Activated naive CD4-positive, alpha-beta T cell treated with anti-CD3 and anti-CD28 coated beads, Interleukin-2, amount 10 ng/mL, durations not matched to agents 7 days and 5 days (primary cell): Measurements from ENCODE around the gene THSD8.
"Not testable (repeated sequence)": the region's sequence is repeated elsewhere in the genome, so short reads cannot be mapped to it uniquely, and the experiment has no call there.

Source experiments
- CTCF ChIA-PET: fragments of 350-600 bp; sonication (Branson Sonifier 250); formaldehyde crosslinking; loops from one replicate; lab custom pipeline; 2021; ENCODE audit warnings: antibody characterized with exemption; lab: Charles Lee
- DNase-seq: peaks from one replicate; pipeline ENCODE4 v3.0.0-alpha.2; 2020
- H3K27ac Mint-ChIP-seq: one replicate; pipeline ENCODE4 v1.8.0; 2021; ENCODE audit warnings: mild to moderate bottlenecking, moderate library complexity, mixed read lengths
- H3K27me3 Mint-ChIP-seq: one replicate; pipeline ENCODE4 v1.8.0; 2021; ENCODE audit warnings: mild to moderate bottlenecking, mixed read lengths
- H3K36me3 Mint-ChIP-seq: one replicate; pipeline ENCODE4 v1.8.0; 2021; ENCODE audit warnings: mixed read lengths
- H3K4me1 Mint-ChIP-seq: one replicate; pipeline ENCODE4 v1.8.0; 2021; ENCODE audit warnings: mixed read lengths
- H3K4me3 Mint-ChIP-seq: one replicate; pipeline ENCODE4 v1.8.0; 2021; ENCODE audit warnings: mild to moderate bottlenecking, moderate library complexity, mixed read lengths
- H3K9me3 Mint-ChIP-seq: one replicate; pipeline ENCODE4 v1.8.0; 2021; ENCODE audit warnings: mixed read lengths

The THSD8 gene

DNA sequence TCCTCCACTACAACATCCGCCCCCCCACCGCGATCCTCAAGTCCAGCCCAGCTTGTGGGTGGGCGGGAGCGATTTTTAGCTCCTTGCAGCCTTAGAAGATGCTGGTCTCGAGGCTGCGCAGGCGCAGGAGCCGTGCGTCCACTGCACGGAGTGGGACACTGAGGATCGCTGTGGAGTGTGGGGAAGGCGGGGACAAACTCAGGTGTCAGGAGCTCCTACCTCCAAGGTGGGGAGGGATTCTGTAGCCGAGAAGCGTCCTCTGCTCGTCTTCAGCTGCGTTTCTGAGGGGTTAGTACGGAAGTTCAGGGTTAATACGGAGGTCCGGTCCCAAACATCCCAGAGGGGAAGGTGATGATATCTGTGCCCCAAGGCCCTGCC is 32.7 kb downstream of the THSD8 start, which contains the start of gene RTBDN:
Gene RTBDN, minus strand, starts transcription at position 14 of the 378 bp plus-strand sequence. CDS start 4,600 bp downstream, outside the sequence.
- DNase-seq = no peak
- Mint-ChIP-seq H3K27ac (no peak within 1 kb of the TSS), H3K4me3 (peak within 1 kb of the TSS; percentile 41), H3K27me3 (peaks cover 99% of the 10 kb centered on the region), H3K4me1 (peaks cover 27% of the 10 kb centered on the region), H3K9me3 (no peaks in the 10 kb centered on the region), H3K36me3 (no peaks in the 10 kb centered on the region)
- CTCF ChIA-PET = interaction anchor here (0.9 to 2.1 kb wide), 5 partner anchors 13 to 131 kb away, joined by 3 to 6 read pairs (median 4); partner anchors contain the start of genes PRDX2 and THSD8

DNA sequence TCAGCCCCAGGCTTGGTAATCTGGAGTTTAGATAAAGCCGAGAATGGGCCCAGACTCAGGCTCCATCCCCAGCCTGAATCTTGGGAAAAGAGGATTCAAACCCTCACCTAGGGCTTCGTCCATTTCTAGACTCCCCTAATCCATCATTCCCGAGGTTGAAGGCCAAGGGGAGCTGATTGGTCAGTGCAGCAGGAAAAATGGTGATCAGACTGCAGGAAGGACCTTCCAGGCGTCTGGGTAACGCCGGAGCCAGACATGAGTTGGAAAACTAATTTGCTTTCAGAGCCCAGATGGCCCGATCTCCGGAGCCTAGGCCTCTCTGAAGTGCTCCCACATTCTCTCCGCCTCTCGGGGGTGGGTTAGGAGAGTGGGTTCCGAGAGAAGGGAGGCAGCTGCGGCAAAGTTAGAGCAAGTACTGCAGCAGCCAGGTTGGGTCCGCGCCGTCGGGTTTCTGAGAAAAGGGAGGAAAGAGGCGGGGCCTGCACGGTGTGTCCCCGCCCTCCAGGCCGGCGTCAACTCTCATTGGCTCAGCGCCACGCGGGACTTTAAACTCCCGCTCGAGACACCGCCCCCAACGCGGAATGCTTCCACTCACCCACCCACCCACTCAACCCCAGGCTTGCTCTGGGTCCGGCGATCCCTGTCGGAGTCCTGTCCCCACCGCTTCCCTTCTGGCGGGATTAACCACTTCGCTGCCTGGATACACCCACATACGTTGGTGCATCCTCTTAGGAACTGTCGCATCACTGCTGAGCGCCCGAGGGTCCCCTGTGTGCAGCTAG is 33.3 kb downstream of the THSD8 start:
- no peak overlapping the region for H3K4me3 Mint-ChIP-seq
- H3K27me3 Mint-ChIP-seq = peaks cover 99% of the 10 kb centered on the region
- H3K4me1 Mint-ChIP-seq = peaks cover 29% of the 10 kb centered on the region
- no peaks in the 10 kb centered on the region for H3K9me3 Mint-ChIP-seq
- CTCF ChIA-PET = interaction anchor here (1.0 to 2.1 kb wide), 4 partner anchors 12 to 130 kb away, joined by 3 to 6 read pairs (median 4); partner anchors contain the start of genes PRDX2 and THSD8
- no peaks in the 10 kb centered on the region for H3K36me3 Mint-ChIP-seq
- DNase-seq = peak; percentile 46
- no peak overlapping the region for H3K27ac Mint-ChIP-seq

DNA sequence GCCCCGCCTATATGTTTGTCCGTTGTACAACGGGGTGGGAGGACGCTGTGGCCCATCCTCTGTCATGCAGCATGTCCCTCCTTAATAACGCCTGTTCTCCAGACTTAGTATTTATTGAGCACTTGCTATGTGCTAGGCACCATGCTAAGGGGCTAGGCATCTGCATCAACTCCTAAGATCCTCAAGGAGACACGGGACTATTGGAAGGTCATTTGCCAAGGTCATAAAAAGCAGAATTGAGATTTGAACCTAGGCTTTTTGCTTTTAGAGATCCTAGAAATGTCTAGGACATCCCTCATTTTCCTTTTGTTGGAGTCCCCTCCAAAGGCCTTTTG is 34.6 kb downstream of the THSD8 start:
- CTCF ChIA-PET = interaction anchor here (1.3 to 1.4 kb wide), 3 partner anchors 10 to 71 kb away, joined by 3 to 9 read pairs (median 9); partner anchors contain the start of gene RNASEH2A

GRCh38 chr19:12837225-12837624 is 35.4 kb downstream of the THSD8 start:
- Mint-ChIP-seq H3K27ac (no peak overlapping the region), H3K36me3 (no peaks in the 10 kb centered on the region), H3K27me3 (peaks cover 100% of the 10 kb centered on the region), H3K4me3 (no peak overlapping the region), H3K9me3 (no peaks in the 10 kb centered on the region), H3K4me1 (peaks cover 43% of the 10 kb centered on the region)
- CTCF ChIA-PET = interaction anchor here (0.7 to 1.4 kb wide), 8 partner anchors 9 to 74 kb away, joined by 3 to 9 read pairs (median 3); partner anchors contain the start of genes DNASE2 and RNASEH2A
- DNase-seq = no peak

More for the DNA sequence above, 34.6 kb downstream of the THSD8 start:
- no peak overlapping the region for H3K27ac Mint-ChIP-seq
- no peak for DNase-seq
- H3K27me3 Mint-ChIP-seq = peaks cover 100% of the 10 kb centered on the region
- H3K4me1 Mint-ChIP-seq = peaks cover 41% of the 10 kb centered on the region
- no peaks in the 10 kb centered on the region for H3K9me3 Mint-ChIP-seq
- H3K4me3 Mint-ChIP-seq = no peak overlapping the region
- no peaks in the 10 kb centered on the region for H3K36me3 Mint-ChIP-seq

GRCh38 chr19:12838182-12838885 is 36.5 kb downstream of the THSD8 start, which contains the start of gene MAST1:
MAST1 (plus strand) TSS chr19:12838515; CDS start chr19:12838573, 58 bp downstream.
- CTCF ChIA-PET = interaction anchor here (0.6 kb wide), 1 partner anchor 70 kb away, joined by 3 read pairs; no protein-coding TSS in a partner anchor
- no peak within 1 kb of the TSS for H3K27ac Mint-ChIP-seq
- peaks cover 98% of the 10 kb centered on the region for H3K27me3 Mint-ChIP-seq
- peak; percentile 69 for DNase-seq
- peaks cover 37% of the 10 kb centered on the region for H3K4me1 Mint-ChIP-seq
- no peaks in the 10 kb centered on the region for H3K36me3 Mint-ChIP-seq
- H3K4me3 Mint-ChIP-seq = peak within 1 kb of the TSS; percentile 50
- H3K9me3 Mint-ChIP-seq = no peaks in the 10 kb centered on the region

DNA sequence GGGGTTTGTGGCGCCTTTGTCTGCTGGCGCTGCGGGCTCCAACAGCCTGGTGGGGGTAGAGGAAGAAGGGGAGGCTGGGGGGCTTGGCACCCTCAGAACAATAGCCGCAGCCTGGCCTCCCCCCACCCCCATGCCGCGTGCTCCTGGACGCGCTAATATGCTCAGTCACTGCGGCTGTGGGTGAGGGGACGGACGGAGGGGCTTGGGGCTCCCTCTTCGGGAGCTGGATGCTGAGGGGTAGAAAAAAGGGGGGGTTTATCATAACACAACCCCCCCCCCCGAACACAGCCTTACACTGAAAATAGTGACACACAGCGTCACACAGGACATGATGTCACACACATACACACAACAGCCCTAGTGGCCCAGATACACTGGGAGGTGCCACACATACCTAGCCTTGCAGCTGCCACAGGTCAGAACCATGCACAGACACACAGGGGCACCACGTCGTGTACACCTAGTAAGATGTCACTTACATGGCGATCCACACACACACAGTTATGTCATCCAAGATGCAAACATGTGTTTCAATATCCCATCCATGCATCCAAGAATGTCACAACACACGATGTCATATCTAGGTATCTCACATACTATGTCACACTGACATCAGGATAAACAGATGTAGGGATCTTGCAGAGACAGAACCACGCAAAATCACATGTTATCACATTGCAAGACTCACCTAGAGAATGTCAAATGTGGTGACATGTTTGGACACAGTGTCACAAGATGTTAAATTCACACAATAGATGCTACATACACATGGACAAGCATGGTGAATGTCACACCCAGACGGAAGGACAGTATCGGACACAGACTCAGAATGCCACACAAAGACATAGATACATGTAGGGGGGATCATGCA is 37.3 kb downstream of the THSD8 start:
- Mint-ChIP-seq H3K27me3 (peaks cover 98% of the 10 kb centered on the region), H3K4me3 (peak overlapping the region; percentile 31), H3K27ac (no peak overlapping the region), H3K9me3 (no peaks in the 10 kb centered on the region), H3K36me3 (no peaks in the 10 kb centered on the region), H3K4me1 (peaks cover 35% of the 10 kb centered on the region)
- CTCF ChIA-PET = interaction anchor here (0.6 to 1.2 kb wide), 2 partner anchors 66 to 71 kb away, joined by 3 read pairs; no protein-coding TSS in a partner anchor
- peak; percentile 44 for DNase-seq

GRCh38 chr19:12840091-12841079 is 38.5 kb downstream of the THSD8 start:
- Mint-ChIP-seq H3K4me1 (peaks cover 27% of the 10 kb centered on the region), H3K36me3 (no peaks in the 10 kb centered on the region), H3K27ac (no peak overlapping the region), H3K4me3 (no peak overlapping the region), H3K27me3 (peaks cover 92% of the 10 kb centered on the region), H3K9me3 (no peaks in the 10 kb centered on the region)
- CTCF ChIA-PET = interaction anchor here (1.2 kb wide), 1 partner anchor 67 kb away, joined by 3 read pairs; no protein-coding TSS in a partner anchor
- peak; percentile 69 for DNase-seq

- CTCF ChIA-PET = no interaction called here
- H3K36me3 Mint-ChIP-seq = no peaks in the 10 kb centered on the region
- peaks cover 89% of the 10 kb centered on the region for H3K27me3 Mint-ChIP-seq
- DNase-seq = peak; percentile 51
- H3K27ac Mint-ChIP-seq = no peak overlapping the region
- peak overlapping the region; percentile 19 for H3K4me3 Mint-ChIP-seq
- H3K4me1 Mint-ChIP-seq = peaks cover 27% of the 10 kb centered on the region
- no peaks in the 10 kb centered on the region for H3K9me3 Mint-ChIP-seq
Measured at GRCh38 chr19:12841094-12841493, 39.2 kb downstream of the THSD8 start.

DNA sequence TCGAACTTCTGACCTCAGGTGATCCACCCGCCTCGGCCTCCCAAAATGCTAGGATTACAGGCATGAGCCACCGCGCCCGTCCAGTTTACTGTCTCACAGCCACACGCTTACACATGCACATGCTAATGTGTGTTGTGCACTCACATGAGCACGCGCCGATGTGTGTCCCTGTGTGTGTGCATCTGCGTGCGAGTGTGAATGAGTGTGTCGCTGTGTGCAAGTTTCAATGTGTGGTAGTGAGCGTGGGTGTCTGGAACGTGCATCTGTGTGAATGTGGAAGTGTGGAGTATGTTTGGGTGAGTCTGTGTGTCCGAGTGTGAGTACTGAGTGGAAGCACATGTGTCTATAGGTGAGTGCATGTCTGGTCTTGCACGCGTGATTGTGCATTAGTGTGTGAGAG is 40.6 kb downstream of the THSD8 start:
- H3K27me3 Mint-ChIP-seq = peaks cover 87% of the 10 kb centered on the region
- no peak for DNase-seq
- no peaks in the 10 kb centered on the region for H3K36me3 Mint-ChIP-seq
- no peaks in the 10 kb centered on the region for H3K9me3 Mint-ChIP-seq
- H3K4me3 Mint-ChIP-seq = no peak overlapping the region
- H3K27ac Mint-ChIP-seq = no peak overlapping the region
- H3K4me1 Mint-ChIP-seq = peaks cover 29% of the 10 kb centered on the region
- CTCF ChIA-PET = no interaction called here

- Mint-ChIP-seq H3K27me3 (peaks cover 85% of the 10 kb centered on the region), H3K4me3 (no peak overlapping the region), H3K27ac (no peak overlapping the region), H3K9me3 (no peaks in the 10 kb centered on the region), H3K36me3 (no peaks in the 10 kb centered on the region), H3K4me1 (peaks cover 32% of the 10 kb centered on the region)
- no peak for DNase-seq
- CTCF ChIA-PET = interaction anchor here (11.9 kb wide), 1 partner anchor 81 kb away, joined by 225 read pairs; no protein-coding TSS in a partner anchor
Measured at GRCh38 chr19:12843328-12843727, 41.5 kb downstream of the THSD8 start.

DNA sequence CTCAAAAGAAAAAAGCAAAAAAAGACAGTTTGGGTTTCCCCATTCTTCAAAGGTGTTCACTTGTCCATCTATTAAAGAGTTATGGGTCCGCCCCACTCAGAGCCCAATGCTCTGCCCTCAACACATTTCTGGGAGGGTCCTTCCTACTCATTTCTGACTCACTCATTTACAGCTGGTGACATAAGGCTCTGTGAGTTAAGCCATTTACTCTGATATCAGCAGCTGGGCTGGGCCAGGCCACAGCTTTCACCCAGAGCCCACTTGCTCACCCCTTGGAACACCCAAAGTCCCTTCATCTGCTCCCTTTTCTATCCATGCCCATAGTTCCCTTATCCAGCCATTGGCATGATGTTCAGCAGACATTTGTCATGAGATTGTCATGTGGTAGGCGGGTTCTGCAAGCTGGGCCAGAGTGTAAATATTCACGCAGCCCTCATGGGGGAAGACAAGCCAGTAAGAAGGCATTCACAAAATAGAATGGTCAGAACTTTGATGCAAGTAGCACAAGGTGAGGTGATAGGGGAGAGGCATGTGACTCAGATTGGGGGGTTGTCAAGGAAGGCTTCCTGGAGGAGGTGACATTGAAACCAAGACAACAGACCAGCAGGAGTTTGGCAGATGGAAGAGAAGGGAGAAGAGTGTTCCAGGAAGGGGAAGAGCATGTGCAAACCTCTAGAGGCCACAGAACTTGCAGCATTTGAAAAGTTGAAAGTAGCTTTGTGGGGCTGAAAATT is 42.3 kb downstream of the THSD8 start:
- Mint-ChIP-seq H3K36me3 (no peaks in the 10 kb centered on the region), H3K27ac (no peak overlapping the region), H3K4me3 (no peak overlapping the region), H3K27me3 (peaks cover 83% of the 10 kb centered on the region), H3K4me1 (peaks cover 28% of the 10 kb centered on the region), H3K9me3 (no peaks in the 10 kb centered on the region)
- DNase-seq = no peak
- CTCF ChIA-PET = interaction anchor here (11.9 kb wide), 1 partner anchor 81 kb away, joined by 225 read pairs; no protein-coding TSS in a partner anchor

DNA sequence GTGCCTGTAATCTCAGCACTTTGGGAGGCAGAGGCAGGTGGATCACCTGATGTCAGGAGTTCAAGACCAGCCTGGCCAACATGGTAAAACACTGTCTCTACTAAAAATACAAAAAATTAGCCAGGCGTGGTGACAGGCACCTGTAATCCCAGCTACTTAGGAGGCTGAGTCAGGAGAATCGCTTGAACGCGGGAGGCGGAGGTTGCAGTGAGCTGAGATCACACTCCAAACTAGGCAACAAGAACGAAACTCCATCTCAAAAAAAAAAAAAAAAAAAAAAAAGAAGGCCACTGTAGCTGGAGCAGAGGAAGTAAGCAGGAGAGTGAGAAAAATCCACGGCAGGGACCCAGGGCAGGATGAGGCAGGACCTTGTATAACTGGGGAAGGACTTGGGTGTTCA is 44.7 kb downstream of the THSD8 start:
- H3K4me3 Mint-ChIP-seq, H3K4me1 Mint-ChIP-seq, DNase-seq, H3K36me3 Mint-ChIP-seq, H3K9me3 Mint-ChIP-seq, H3K27ac Mint-ChIP-seq: not testable (repeated sequence)
- CTCF ChIA-PET = interaction anchor here (0.7 to 11.9 kb wide), 17 partner anchors 10 to 119 kb away, joined by 3 to 225 read pairs (median 6); partner anchors contain the start of genes PRDX2, RTBDN and THSD8
- H3K27me3 Mint-ChIP-seq = peaks cover 67% of the 10 kb centered on the region
